HG02588 (cell line): ENCODE results near the gene TAF4B.
A peak's percentile ranks its signal among the peaks of the same experiment; 100 is the strongest.
"Not testable (repeated sequence)": the region's sequence is repeated elsewhere in the genome, so short reads cannot be mapped to it uniquely, and the experiment has no call there.

Source experiments
- ATAC-seq: cut with Tn5 transposase; IDR thresholded peaks from one replicate; pipeline ENCODE4 v1.9.1; 2021; ENCODE audit warnings: mild to moderate bottlenecking, moderate library complexity; ENCODE audit not compliant: unreplicated experiment

The TAF4B gene

GRCh38 chr18:26370037-26370436, 143.8 kb downstream of the TAF4B start:
- no peak for ATAC-seq

DNA sequence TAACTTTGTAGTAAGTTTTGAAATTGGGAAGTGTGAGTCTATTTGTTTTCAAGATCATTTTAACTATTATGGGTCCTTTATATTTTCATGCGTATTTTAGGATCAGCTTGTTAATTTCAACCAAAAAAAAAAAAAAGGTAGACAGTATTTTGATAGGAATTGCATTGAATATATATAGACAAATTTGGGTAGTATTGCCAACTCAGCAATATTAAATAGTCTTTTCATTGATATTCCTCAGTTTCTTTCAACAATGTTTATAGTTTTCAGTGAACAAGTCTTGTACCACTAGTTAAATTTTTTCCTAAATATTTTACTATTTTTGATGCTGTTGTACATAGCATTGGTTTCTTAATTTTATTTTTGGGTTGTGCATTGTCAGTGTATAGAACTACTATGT, 149.9 kb downstream of the TAF4B start:
- no peak for ATAC-seq

- no peak for ATAC-seq
These were observed 152.5 kb downstream of the TAF4B start for GRCh38 chr18:26378701-26379100.

DNA sequence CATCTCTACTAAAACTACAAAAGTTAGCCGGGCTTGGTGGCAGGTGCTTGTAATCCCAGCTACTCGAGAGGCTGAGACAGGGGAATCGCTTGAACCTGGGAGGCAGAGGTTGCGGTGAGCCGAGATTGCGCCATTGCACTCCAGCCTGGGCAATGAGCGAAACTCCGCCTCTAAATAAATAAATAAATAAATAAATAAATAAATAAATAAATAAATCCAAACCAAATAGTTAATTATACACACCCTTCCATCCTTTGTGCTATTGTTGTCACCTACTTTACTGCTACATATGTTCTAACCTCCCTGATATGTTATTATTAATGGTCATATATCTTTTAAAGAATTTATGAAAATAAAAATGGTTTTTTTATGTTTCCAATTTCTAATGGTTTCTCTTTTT, 155.3 kb downstream of the TAF4B start:
- ATAC-seq: not testable (repeated sequence)

DNA sequence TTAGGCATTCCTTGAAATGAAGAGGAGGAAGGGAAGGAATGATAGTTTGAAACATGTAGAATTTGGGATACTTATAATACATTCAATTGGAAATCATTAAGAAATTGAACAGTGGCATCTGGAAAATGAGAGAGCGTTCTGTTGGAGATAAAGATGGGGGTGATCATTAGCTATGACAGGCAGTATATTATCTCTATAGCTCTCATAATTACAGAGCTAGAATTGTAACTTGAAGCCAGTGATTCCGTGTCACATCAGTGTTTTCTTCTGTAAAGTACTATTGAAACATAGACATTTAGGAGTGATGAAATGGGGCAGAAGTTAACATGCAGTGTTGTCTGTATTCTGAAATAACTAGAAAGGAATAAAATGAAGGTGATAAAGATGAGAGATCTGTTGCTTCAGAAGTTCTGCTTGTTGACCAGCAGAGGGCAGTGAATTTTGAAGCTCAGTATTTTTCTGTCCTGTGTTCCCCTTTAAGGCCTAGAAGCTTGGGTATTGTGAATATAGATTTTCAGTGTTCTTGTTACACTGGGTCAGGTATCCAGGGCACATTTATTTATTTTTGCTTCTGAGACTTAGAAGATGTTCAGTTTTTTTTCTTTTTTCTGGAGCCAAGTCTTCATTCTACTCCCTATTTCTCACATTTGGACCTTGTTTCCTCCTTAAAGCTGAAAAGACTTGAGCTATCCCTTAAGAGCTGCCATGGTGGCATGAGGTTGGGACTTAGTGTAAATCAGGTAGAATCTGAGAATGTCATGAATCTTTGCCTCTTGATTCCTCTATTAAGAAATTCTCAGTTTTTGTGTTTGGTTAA, 157.4 kb downstream of the TAF4B start:
- peak; percentile 81 for ATAC-seq

GRCh38 chr18:26386002-26386401, 159.8 kb downstream of the TAF4B start:
- ATAC-seq: no peak

DNA sequence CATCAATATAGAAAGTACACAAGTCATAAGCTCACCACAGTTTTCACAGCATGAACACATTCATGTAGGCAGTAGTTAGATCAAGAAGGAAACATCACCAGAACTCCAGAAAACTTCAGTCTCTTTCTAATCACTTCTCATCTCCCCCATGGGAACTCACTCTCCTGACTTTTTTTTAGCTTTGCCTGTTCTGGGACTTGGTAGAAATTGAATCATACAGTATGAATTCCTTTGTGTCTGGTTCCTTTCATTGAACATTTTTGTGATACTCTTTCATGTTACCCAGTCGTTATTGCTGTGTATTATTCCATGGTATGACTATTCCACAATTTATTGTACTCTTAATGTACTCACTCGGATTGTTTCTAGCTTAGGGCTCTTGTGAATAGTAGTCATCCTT, 160.2 kb downstream of the TAF4B start:
- ATAC-seq: no peak

DNA sequence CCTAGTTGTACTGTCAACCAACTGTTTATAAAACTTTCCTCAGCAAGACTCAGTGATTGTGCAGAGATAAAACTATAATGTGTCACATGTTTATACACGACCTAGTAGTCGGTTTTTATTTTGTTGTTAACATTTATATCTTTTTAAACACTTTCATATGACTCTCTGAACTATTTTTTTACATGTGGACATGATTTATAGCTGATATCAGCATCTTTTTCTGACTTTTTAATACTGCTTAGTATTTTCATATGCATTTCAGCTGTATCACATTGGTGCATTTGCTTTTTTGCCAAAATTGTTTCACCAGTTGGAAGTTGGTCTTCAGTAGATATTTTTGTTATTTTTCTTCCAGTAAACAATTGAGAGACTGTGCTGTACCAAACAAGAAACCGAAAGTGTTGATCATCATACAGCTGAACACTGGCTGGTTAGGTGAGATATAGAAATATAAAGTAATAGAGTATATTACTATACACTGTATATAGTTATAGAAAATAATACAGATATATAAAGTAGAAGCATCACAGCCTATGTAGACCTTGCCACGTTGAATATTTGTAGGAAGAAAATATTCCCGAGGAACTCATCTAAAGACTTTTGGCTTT, 167.9 kb downstream of the TAF4B start:
- ATAC-seq: no peak

- ATAC-seq: no peak
These were observed 170.8 kb downstream of the TAF4B start for GRCh38 chr18:26397019-26397418.

GRCh38 chr18:26403491-26403890, 177.2 kb downstream of the TAF4B start:
- ATAC-seq: no peak

- peak; percentile 75 for ATAC-seq
These were observed 179.1 kb downstream of the TAF4B start for GRCh38 chr18:26405190-26405801.

DNA sequence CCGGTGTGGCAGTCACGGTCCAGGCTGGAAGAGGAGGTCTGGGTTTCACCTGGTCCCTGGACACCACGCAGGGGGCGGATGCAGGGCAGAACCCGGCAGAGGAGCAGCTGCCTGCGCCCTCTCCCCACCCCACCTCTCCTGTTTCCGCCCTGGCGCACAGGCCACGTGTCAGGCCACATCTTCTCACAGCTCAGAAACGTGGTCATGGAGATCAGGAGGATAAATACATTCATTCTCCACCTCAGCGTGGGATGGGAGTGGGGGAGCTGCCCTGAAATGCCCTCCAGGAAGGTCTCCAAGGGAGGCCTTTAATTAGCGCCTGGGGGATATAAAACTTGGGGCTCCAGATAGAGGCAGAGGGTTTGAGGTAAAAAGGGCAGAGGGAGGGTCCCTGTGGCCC, 180.1 kb downstream of the TAF4B start:
- ATAC-seq: no peak

DNA sequence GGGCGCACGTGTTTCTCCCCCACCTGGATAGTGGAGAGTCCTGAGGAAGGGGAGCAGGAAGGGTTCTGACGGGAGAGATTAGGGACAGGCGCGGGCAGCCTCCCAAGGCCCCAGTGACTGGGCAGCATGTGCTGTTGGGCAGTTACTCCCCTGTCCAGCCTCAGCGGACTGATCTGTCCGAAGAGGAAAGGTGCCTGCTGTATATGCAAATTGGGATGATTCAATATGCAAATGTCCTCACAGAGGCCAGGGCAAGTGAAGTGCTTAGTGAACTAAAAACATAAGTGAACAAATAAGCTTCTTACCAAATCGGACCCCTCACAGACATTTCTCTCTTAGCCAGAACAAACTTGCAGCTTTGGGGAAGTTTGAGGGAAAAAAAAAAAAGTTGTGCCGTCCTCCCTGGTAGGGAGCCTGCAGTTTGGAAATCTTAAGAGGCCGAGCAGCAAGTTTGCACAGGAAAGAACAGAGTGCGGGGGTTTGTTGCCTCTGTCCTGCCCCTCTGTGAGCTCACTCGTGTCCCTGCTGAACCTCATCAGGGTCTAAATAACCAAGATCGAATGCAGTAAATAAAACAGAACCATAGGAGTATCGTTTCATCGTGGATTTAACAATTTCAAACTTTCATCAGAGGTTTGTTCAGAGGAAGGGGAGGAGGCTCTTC, 180.7 kb downstream of the TAF4B start:
- ATAC-seq: no peak

DNA sequence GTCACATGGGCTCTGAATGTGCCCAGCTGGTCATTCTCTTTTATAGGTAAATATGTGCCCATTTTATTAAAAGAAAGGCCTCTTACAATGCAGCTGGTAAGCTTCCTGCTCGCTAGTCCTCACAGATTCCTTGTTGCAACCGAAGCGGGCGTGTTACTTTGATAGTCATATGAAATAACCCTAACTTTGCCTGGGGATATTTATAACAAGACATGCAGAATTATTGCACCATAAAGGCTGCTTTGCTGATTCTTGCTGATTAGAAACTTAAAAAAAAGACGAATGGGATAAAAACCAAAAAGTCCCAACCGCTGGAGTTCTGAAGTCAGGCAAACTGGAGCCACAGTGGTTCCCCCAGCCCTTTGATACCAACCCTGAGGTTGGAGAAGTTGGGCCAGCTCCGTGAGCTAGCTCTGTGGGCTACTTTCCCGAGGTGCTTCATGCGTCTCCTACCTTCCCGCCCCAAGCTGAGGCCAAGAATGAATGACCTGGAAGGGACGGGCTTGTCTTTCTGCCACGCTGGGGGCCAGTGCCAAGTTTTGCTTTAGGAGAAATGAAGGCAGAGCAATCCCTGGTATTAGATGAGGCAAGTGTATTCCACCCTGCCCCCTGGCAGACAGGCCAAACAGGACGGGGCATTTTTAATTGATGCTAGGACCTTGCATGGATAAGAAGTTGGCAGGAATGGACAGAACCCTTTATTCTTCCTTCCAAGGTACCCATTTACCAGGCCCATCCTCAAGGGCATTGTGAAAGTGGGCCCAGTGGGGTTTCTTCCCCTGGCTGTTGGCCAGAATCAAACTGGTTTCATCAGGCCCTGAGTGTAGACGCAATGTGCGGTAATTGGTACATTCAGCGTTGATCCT, 181.7 kb downstream of the TAF4B start:
- ATAC-seq: no peak

DNA sequence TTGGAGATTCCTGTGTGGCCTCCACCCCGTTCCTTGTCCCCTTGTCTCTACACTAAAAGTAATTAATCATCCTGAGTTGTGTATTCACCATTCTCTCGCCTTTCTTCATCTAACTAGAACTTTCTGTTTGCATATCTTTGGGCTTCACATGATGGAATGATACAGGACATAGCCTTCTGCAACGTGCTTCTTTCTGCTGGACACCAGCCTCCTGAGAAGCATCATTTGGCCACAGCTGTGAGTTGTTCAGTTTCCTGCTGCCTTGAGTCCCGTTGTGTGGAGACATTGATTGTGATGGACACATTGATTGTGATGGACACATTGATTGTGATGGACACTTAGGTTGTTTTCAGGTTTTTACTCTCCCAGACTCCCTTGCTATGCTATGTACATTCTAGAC, 182.8 kb downstream of the TAF4B start:
- no peak for ATAC-seq

DNA sequence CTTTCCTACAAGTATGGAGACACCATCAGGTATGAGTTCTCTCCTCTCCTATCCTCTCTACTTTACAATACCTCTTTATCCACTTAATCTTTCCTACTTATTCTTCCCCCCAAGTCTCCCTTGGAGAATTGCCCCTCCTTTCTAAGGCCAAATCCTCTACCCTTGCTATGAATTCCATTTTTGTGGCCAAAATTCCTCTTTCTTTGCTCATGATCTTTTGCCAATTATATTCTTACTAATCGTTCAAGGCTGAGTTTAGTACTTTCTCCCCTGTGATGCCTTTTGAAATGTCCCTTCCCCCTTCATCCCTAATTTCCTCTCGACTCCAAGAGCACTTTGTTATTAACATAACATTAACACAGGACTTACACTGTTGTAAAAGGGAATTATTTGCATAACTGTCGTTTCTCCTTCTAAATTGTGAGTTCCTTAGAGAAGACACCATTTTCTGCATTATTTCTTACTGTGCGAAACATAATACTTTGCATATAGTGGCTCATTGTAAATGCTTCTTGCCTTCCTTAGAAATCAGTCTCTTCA, 188.7 kb downstream of the TAF4B start:
- ATAC-seq: no peak

GRCh38 chr18:26415631-26416030, 189.4 kb downstream of the TAF4B start:
- no peak for ATAC-seq

- ATAC-seq: no peak
These were observed 190.5 kb downstream of the TAF4B start for GRCh38 chr18:26416652-26417150.

- ATAC-seq: no peak
These were observed 190.9 kb downstream of the TAF4B start for GRCh38 chr18:26417190-26417589.

DNA sequence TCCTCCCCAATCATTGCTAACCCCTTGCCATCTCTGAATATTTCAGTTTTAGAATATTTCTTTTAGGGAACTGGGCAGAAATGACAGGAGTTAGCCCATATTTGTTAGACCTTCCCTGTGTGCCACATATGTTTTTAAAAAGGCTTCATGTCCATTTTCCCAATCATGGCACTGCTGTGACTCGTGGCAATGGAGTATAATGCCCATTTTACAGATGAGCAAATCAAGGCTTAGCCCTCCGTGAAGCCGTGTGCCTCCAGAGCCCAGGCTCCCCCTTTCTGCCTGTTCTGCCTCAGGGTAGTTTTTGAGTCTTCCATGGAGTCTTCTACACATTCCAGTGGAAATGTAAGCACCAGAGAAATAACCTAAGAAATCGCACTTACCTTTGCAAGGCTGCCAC, 192.0 kb downstream of the TAF4B start:
- no peak for ATAC-seq
